OCI-LY1 (cell line): ENCODE results near the gene CSF2.

ENCODE experiments used
- EZH2 ChIP-seq: fragments of 200-600 bp; sonication (generic), shearing (Covaris generic); IDR thresholded peaks from 2 replicates; pipeline ENCODE4 v1.8.0; 2017; ENCODE audit warnings: borderline replicate concordance, mixed run types, mild to moderate bottlenecking, antibody characterized with exemption, low read length, moderate library complexity, mixed read lengths
- TF ChIP-seq, protein P1 (sequence below): fragments of 200-600 bp; sonication (generic), shearing (Covaris generic); IDR thresholded peaks from 2 replicates; pipeline ENCODE4 v1.5.1; 2017; ENCODE audit warnings: mild to moderate bottlenecking, antibody characterized with exemption, low read length, moderate library complexity, mixed read lengths

DNA sequence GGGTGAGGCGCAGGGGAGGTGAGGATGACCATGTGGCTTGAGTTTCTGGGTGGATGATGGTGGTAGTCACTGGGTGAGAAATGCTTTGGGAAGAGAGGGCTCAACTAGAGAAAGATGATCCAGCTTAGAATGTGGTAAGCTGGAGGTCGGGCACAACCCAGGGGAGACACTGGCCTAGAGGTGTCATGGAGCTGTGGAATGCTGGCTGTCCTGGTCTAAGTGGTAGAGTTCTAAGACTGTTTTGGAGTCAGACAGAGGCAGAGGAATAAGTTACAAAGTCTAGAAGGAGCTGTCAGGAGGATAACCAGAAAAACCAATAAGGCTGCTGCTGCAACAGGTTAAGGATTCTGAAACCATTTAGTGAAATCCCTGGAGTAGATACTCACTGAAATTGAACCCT is 43.0 kb upstream of the CSF2 start:
- TF ChIP-seq, protein P1, sequence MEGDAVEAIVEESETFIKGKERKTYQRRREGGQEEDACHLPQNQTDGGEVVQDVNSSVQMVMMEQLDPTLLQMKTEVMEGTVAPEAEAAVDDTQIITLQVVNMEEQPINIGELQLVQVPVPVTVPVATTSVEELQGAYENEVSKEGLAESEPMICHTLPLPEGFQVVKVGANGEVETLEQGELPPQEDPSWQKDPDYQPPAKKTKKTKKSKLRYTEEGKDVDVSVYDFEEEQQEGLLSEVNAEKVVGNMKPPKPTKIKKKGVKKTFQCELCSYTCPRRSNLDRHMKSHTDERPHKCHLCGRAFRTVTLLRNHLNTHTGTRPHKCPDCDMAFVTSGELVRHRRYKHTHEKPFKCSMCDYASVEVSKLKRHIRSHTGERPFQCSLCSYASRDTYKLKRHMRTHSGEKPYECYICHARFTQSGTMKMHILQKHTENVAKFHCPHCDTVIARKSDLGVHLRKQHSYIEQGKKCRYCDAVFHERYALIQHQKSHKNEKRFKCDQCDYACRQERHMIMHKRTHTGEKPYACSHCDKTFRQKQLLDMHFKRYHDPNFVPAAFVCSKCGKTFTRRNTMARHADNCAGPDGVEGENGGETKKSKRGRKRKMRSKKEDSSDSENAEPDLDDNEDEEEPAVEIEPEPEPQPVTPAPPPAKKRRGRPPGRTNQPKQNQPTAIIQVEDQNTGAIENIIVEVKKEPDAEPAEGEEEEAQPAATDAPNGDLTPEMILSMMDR = no peak
- no peak for TF ChIP-seq EZH2
